OCI-LY1 (cell line): ENCODE measurements around the gene ATP5F1B.

ENCODE experiments used
- CTCF ChIP-seq: fragments of 200-600 bp; sonication (generic), shearing (Covaris generic); IDR thresholded peaks from 2 replicates; pipeline ENCODE4 v1.5.1; 2017; ENCODE audit warnings: mild to moderate bottlenecking, antibody characterized with exemption, low read length, moderate library complexity, mixed read lengths
- EZH2 ChIP-seq: fragments of 200-600 bp; sonication (generic), shearing (Covaris generic); IDR thresholded peaks from 2 replicates; pipeline ENCODE4 v1.8.0; 2017; ENCODE audit warnings: borderline replicate concordance, mixed run types, mild to moderate bottlenecking, antibody characterized with exemption, low read length, moderate library complexity, mixed read lengths

DNA sequence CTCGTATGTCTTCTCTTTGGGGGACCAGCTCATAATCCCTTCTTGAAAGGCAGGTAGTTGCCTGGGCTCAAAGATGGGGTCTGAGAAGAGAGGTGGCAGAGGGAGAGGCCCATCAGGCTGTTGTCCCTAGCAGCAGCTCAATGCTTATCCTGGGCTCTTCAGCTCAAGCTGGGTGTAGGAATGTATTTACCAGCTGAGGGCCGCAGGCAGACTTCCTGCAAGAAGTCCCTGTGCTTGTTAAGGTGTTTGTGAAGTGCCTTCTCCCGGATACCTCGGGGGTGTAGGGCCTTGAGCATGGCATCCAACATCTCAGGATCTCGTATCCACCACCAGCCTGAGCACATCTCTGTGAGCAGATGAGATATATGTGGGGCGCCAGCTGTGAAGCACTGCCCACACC is 45.0 kb downstream of the ATP5F1B start:
- TF ChIP-seq CTCF, result no peak
- TF ChIP-seq EZH2, result no peak
